B cell (primary cell): ENCODE measurements around the gene CMTM8. TPM values are rescaled to one million over a fixed set of nuclear protein-coding genes. Genes with fewer than 3 reads are reported as not detected.

ENCODE experiments used
- ATAC-seq: fragments of 200-7000 bp; cut with Tn5 transposase; one replicate; pipeline ENCODE4 v1.10.0; 2021; ENCODE audit warnings: low read depth, mild to moderate bottlenecking, moderate number of reproducible peaks, moderate library complexity
- CTCF ChIA-PET: fragments of 350-600 bp; sonication (Branson Sonifier 250); formaldehyde crosslinking; loops from one replicate; lab custom pipeline; 2021; ENCODE audit warnings: antibody characterized with exemption, inconsistent platforms; lab: Charles Lee
- POLR2A ChIA-PET: fragments of 350-600 bp; sonication (Branson Sonifier 250); formaldehyde crosslinking; loops from one replicate; lab custom pipeline; 2021; ENCODE audit warnings: antibody characterized with exemption; lab: Charles Lee
- DNase-seq: peaks from one replicate; pipeline ENCODE4 v3.0.0; 2013
- H2AFZ ChIP-seq: 2 replicates; pipeline ENCODE4 v1.6.1; 2012; ENCODE audit warnings: mild to moderate bottlenecking, low read depth, low read length; ENCODE audit not compliant: insufficient read depth, poor library complexity, severe bottlenecking
- H3K27ac ChIP-seq, 2 donors: 1 replicate in 1 of 2; 2 replicates in 1 of 2; pipeline ENCODE4 v1.5.1; 2012 to 2013; ENCODE audit warnings: low read length in 2 of 2, mild to moderate bottlenecking in 2 of 2, moderate library complexity in 1 of 2
- H3K27me3 ChIP-seq, 4 experiments: fragments of 200-600 bp in 1 of 4; sonication (generic) in 1 of 4; replicated peaks in 1 of 4; 1 replicate in 2 of 4; 2 replicates in 2 of 4; pipeline versions ENCODE4 v1.6.1 to v1.7.0; 2013 to 2016; ENCODE audit warnings: low read length in 3 of 4, mild to moderate bottlenecking in 2 of 4, mixed read lengths in 1 of 4, moderate library complexity in 1 of 4; ENCODE audit not compliant: insufficient read depth in 4 of 4, control insufficient read depth in 3 of 4; ENCODE audit errors: control extremely low read depth in 1 of 4
- H3K36me3 ChIP-seq, 2 experiments: replicated peaks in 1 of 2; 1 replicate in 1 of 2; 2 replicates in 1 of 2; pipeline versions ENCODE4 v1.6.1 to v1.7.1; 2013; ENCODE audit warnings: low read length in 1 of 2; ENCODE audit not compliant: insufficient read depth in 2 of 2, control insufficient read depth in 1 of 2; ENCODE audit errors: control extremely low read depth in 1 of 2, extremely low read depth in 1 of 2
- H3K4me1 ChIP-seq, 2 donors: fragments of 200-600 bp in 1 of 2; sonication (generic) in 1 of 2; 1 replicate in 1 of 2; 2 replicates in 1 of 2; pipeline versions ENCODE4 v1.5.1 to v1.6.1; 2013 to 2017; ENCODE audit warnings: low read length in 2 of 2; ENCODE audit not compliant: control insufficient read depth in 2 of 2, insufficient read depth in 2 of 2
- H3K4me2 ChIP-seq: replicated peaks from 2 replicates; pipeline ENCODE3; 2012; ENCODE audit warnings: mild to moderate bottlenecking, low read depth, low read length; ENCODE audit not compliant: poor library complexity, severe bottlenecking
- H3K4me3 ChIP-seq, 5 experiments: fragments of 200-600 bp in 1 of 5; sonication (generic) in 1 of 5; 1 replicate in 3 of 5; 2 replicates in 2 of 5; pipeline versions ENCODE4 v1.5.1 to v1.7.0; 2011 to 2016; ENCODE audit warnings: low read length in 4 of 5, mild to moderate bottlenecking in 4 of 5, low read depth in 2 of 5, control low read depth in 1 of 5, moderate library complexity in 1 of 5; ENCODE audit not compliant: insufficient read depth in 1 of 5; ENCODE audit errors: control extremely low read depth in 1 of 5, extremely low read depth in 1 of 5
- H3K79me2 ChIP-seq: fragments of 200-600 bp; sonication (generic); one replicate; pipeline ENCODE4 v1.6.0; 2016; ENCODE audit warnings: low read length; ENCODE audit not compliant: control insufficient read depth, insufficient read depth
- H3K9ac ChIP-seq: fragments of 200-600 bp; sonication (generic); 2 replicates; pipeline ENCODE4 v1.6.1; 2017; ENCODE audit warnings: mild to moderate bottlenecking, low read length, moderate library complexity
- H3K9me3 ChIP-seq, 3 donors: one replicate each; pipeline versions ENCODE4 v1.6.1 to v1.7.1; 2013; ENCODE audit warnings: low read length in 2 of 3; ENCODE audit not compliant: control insufficient read depth in 2 of 3, insufficient read depth in 1 of 3; ENCODE audit errors: control extremely low read depth in 1 of 3
- H4K20me1 ChIP-seq: 2 replicates; pipeline ENCODE4 v1.6.0; 2012; ENCODE audit warnings: mild to moderate bottlenecking, low read length; ENCODE audit not compliant: insufficient read depth, control insufficient read depth, poor library complexity, severe bottlenecking
- H3K27ac Mint-ChIP-seq: one replicate; pipeline ENCODE4 v1.8.0; 2021; ENCODE audit warnings: mixed read lengths
- H3K27me3 Mint-ChIP-seq: one replicate; pipeline ENCODE4 v1.8.0; 2021; ENCODE audit warnings: mixed read lengths
- H3K4me1 Mint-ChIP-seq: one replicate; pipeline ENCODE4 v1.8.0; 2021; ENCODE audit warnings: mixed read lengths
- H3K4me3 Mint-ChIP-seq: one replicate; pipeline ENCODE4 v1.8.0; 2021; ENCODE audit warnings: mixed read lengths
- H3K9me3 Mint-ChIP-seq: one replicate; pipeline ENCODE4 v1.8.0; 2022; ENCODE audit warnings: mixed read lengths; ENCODE audit not compliant: insufficient read depth
- EZH2 ChIP-seq: IDR thresholded peaks from 2 replicates; pipeline ENCODE4 v1.6.1; 2012; ENCODE audit warnings: borderline replicate concordance, low read depth, mild to moderate bottlenecking, moderate library complexity, low read length; ENCODE audit not compliant: insufficient read depth, poor library complexity, severe bottlenecking
- WGBS: methylation state at CpG from one replicate; pipeline ENCODE4 v1.1.5; 2013; ENCODE audit warnings: missing lambda C conversion rate; ENCODE audit not compliant: insufficient coverage; 5-methylcytosine and 5-hydroxymethylcytosine counted together
- intact Hi-C: fragments of 100-400 bp; cut with micrococcal nuclease; formaldehyde crosslinking; loops from one replicate; pipeline ENCODE4 v1.10.0; 2022
- polyA plus RNA-seq: library from polyadenylated mRNA; depleted of rRNA; stranded (reverse); fragments of >200 nt; gene quantifications from 2 replicates; pipeline ENCODE4 v1.2.3, GENCODE V29; 2012
- total RNA-seq, 2 donors: library from RNA; stranded (reverse); fragments of 120-200 nt in 1 of 2; gene quantifications; 1 replicate in 1 of 2; 2 replicates in 1 of 2; pipeline versions ENCODE4 v1.2.3 to v1.2.4, GENCODE V29; 2013 to 2022
- TF ChIP-seq, protein P1 (sequence below): fragments of 200-600 bp; IDR thresholded peaks from one replicate; pipeline ENCODE4 v1.8.0; 2022; ENCODE audit warnings: antibody characterized with exemption, mild to moderate bottlenecking

The CMTM8 gene
- total and polyA plus RNA-seq, 2 donors (not counting 1 experiment from before 2014, with no cell fraction given) = 0.25 to 0.28 TPM

DNA sequence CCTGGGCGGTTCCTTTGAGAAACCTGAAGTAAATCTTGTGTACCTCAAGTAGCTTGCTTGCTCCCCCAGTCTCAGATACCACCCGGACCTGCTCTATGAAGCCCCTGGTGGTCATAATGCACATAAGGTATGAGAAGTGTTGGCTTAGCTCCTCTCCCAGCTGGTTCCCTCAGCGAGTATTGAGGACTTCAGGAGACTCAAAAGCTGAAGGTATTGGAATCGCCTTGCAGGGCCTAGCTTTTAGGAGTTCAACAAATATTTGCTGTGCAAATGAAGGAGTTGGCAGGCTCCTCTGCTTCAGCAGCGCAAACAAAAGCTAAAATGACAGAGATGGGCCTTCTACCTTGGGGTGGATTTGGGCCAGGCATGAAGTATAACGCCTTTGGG lies 1.7 kb downstream of the CMTM8 start:
- peak overlapping the region; percentile 81 for H3K4me2 ChIP-seq
- peak; percentile 62 for DNase-seq
- intact Hi-C loops = no loop called here
- ATAC-seq = peak; percentile 41
- H4K20me1 ChIP-seq = no peaks in the 10 kb centered on the region
- ChIA-PET POLR2A (no interaction called here), CTCF (interaction anchor here (1.0 to 3.1 kb wide), 8 partner anchors 8 to 162 kb away, joined by 3 to 11 read pairs (median 4); no protein-coding TSS in a partner anchor)
- no peak overlapping the region for H3K9ac ChIP-seq
- H3K9me3 ChIP-seq = no peaks in the 10 kb centered on the region
- no peak overlapping the region for H3K27ac Mint-ChIP-seq
- H3K36me3 ChIP-seq = no peaks in the 10 kb centered on the region
- peaks cover 17 to 22% of the 10 kb centered on the region in 2 donors for H3K4me1 ChIP-seq
- H3K27ac ChIP-seq = no peak overlapping the region
- no peak overlapping the region for H2AFZ ChIP-seq
- H3K4me3 ChIP-seq = no peak overlapping the region
- no peaks in the 10 kb centered on the region for H3K79me2 ChIP-seq
- peaks cover 24% of the 10 kb centered on the region for H3K4me1 Mint-ChIP-seq
- H3K9me3 Mint-ChIP-seq = no peaks in the 10 kb centered on the region
- peak overlapping the region; percentile 86 for H3K4me3 Mint-ChIP-seq
- H3K27me3 ChIP-seq = peaks cover 0 to 28% (median 12%) of the 10 kb centered on the region in 4 experiments
- WGBS = 46% methylated on average over 5 of the region's 6 CpGs
- TF ChIP-seq EZH2 = no peak
- TF ChIP-seq, protein P1, sequence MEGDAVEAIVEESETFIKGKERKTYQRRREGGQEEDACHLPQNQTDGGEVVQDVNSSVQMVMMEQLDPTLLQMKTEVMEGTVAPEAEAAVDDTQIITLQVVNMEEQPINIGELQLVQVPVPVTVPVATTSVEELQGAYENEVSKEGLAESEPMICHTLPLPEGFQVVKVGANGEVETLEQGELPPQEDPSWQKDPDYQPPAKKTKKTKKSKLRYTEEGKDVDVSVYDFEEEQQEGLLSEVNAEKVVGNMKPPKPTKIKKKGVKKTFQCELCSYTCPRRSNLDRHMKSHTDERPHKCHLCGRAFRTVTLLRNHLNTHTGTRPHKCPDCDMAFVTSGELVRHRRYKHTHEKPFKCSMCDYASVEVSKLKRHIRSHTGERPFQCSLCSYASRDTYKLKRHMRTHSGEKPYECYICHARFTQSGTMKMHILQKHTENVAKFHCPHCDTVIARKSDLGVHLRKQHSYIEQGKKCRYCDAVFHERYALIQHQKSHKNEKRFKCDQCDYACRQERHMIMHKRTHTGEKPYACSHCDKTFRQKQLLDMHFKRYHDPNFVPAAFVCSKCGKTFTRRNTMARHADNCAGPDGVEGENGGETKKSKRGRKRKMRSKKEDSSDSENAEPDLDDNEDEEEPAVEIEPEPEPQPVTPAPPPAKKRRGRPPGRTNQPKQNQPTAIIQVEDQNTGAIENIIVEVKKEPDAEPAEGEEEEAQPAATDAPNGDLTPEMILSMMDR = peak; percentile 61
- H3K27me3 Mint-ChIP-seq = peaks cover 56% of the 10 kb centered on the region

DNA sequence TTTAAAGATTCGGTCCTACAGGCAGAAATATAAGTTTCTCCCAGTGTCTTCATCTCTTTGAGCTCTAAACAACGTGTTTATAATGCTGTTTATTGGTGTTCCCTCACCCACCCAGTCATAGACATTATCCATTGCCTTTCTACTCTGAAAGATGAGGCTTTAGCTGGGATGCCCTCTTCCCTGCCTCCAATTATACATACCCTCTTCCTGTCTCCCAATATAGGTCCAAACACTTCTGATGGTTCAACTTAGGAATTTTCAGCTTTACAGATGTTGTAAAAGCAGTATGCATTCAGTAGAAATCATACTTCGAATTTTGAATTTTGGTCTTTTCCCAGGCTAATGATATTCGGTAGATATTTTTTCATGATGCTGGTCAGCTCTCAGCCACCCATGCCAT lies 2.6 kb downstream of the CMTM8 start:
- Histone ChIP-seq H3K27me3 (peaks cover 0 to 28% (median 12%) of the 10 kb centered on the region in 4 experiments), H4K20me1 (no peaks in the 10 kb centered on the region), H3K9ac (no peak overlapping the region), H3K27ac (no peak overlapping the region), H2AFZ (no peak overlapping the region), H3K4me3 (no peak overlapping the region), H3K4me2 (no peak overlapping the region), H3K36me3 (no peaks in the 10 kb centered on the region), H3K4me1 (peaks cover 17 to 22% of the 10 kb centered on the region in 2 donors), H3K79me2 (no peaks in the 10 kb centered on the region), H3K9me3 (no peaks in the 10 kb centered on the region)
- TF ChIP-seq, protein P1 = no peak
- TF ChIP-seq EZH2 = no peak
- ChIA-PET CTCF (interaction anchor here (1.1 to 3.1 kb wide), 5 partner anchors 7 to 63 kb away, joined by 3 to 11 read pairs (median 4); no protein-coding TSS in a partner anchor), POLR2A (no interaction called here)
- 100% methylated on average over 2 of the region's 4 CpGs for WGBS
- intact Hi-C loops = no loop called here
- no peaks in the 10 kb centered on the region for H3K9me3 Mint-ChIP-seq
- H3K27ac Mint-ChIP-seq = no peak overlapping the region
- ATAC-seq = no peak
- peaks cover 24% of the 10 kb centered on the region for H3K4me1 Mint-ChIP-seq
- peaks cover 53% of the 10 kb centered on the region for H3K27me3 Mint-ChIP-seq
- DNase-seq = no peak
- no peak overlapping the region for H3K4me3 Mint-ChIP-seq
